Ectodermal cell (in vitro differentiated cells): ENCODE data around the gene TNIK.
"Not testable (repeated sequence)": the region's sequence is repeated elsewhere in the genome, so short reads cannot be mapped to it uniquely, and the experiment has no call there.

Experiments used
- H3K27ac ChIP-seq: 2 replicates; pipeline ENCODE4 v1.7.0; 2013; ENCODE audit warnings: mild to moderate bottlenecking, low read depth, low read length; ENCODE audit not compliant: insufficient read depth, poor library complexity, severe bottlenecking
- H3K27me3 ChIP-seq: 2 replicates; pipeline ENCODE4 v1.7.0; 2013; ENCODE audit warnings: mild to moderate bottlenecking, low read length; ENCODE audit not compliant: insufficient read depth, control insufficient read depth, poor library complexity, severe bottlenecking
- H3K36me3 ChIP-seq: one replicate; pipeline ENCODE4 v1.7.0; 2013; ENCODE audit warnings: low read length; ENCODE audit not compliant: control insufficient read depth, insufficient read depth
- H3K4me1 ChIP-seq: one replicate; pipeline ENCODE4 v1.7.0; 2013; ENCODE audit warnings: low read length; ENCODE audit not compliant: control insufficient read depth, insufficient read depth
- H3K4me3 ChIP-seq: 2 replicates; pipeline ENCODE4 v1.7.0; 2013; ENCODE audit warnings: low read depth, low read length, control low read depth; ENCODE audit not compliant: insufficient read depth
- H3K9me3 ChIP-seq: 2 replicates; pipeline ENCODE4 v1.7.0; 2013; ENCODE audit warnings: mild to moderate bottlenecking, low read length, moderate library complexity; ENCODE audit not compliant: control insufficient read depth
- WGBS, 2 experiments: methylation state at CpG; one replicate each; pipeline ENCODE4 v1.1.7; 2013; ENCODE audit warnings: missing lambda C conversion rate in 2 of 2; 5-methylcytosine and 5-hydroxymethylcytosine counted together

TNIK gene

DNA sequence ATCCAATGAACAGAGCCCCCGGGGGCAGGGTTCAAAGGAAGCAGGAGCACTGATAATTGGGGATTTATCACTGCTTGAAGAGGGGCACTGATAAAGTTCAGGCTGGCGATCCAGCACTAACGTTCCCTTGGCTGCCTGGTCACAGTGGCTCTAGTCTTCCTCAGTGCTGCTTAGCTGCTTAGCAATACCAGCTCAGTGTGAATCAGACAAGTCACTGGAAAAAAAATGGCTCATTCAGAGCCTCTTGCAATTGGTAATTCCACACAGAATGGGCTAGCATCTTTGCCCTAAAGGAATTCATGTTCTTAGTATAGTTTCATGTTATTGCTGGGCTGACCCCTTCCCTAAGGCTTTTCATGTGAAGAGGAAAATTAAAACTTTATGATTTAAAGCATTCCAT lies 338.0 kb downstream of the TNIK start:
- Histone ChIP-seq H3K4me1 (no peaks in the 10 kb centered on the region), H3K9me3 (no peaks in the 10 kb centered on the region), H3K27ac (no peak overlapping the region), H3K27me3 (no peaks in the 10 kb centered on the region), H3K36me3 (no peaks in the 10 kb centered on the region), H3K4me3 (no peak overlapping the region)
- 90 to 91% methylated on average over 3 of the region's 3 CpGs for WGBS, 2 experiments

DNA sequence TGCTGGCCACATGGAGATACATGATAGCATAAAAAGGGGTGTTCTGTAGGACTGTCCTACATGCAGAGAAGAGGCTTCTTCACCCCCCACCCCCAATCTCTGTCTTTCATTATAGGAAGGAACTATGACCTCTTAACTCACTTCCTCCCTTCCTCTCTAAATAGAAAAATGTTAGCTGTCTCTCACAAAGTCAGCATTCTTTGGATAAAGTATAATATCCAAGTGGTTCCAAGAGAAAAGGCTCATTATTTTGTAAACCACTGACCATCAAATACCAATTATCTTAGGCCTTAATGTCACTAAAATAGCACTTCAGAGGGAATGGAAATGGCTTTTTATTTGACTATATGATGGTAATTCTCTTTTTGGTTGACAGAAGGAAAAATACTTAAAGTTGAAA lies 338.4 kb downstream of the TNIK start:
- no peaks in the 10 kb centered on the region for H3K9me3 ChIP-seq
- H3K36me3 ChIP-seq, result no peaks in the 10 kb centered on the region
- no peak overlapping the region for H3K27ac ChIP-seq
- H3K4me3 ChIP-seq, result no peak overlapping the region
- H3K4me1 ChIP-seq, result no peaks in the 10 kb centered on the region
- no peaks in the 10 kb centered on the region for H3K27me3 ChIP-seq

DNA sequence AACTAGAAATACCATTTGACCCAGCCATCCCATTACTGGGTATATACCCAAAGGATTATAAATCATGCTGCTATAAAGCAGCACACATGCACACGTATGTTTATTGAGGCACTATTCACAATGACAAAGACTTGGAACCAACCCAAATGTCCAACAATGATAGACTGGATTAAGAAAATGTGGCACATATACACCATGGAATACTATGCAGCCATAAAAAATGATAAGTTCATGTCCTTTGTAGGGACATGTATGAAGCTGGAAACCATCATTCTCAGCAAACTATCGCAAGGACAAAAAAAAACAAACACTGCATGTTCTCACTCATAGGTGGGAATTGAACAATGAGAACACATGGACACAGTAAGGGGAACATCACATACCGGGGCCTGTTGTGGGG lies 340.8 kb downstream of the TNIK start:
- H3K36me3 ChIP-seq, H3K27ac ChIP-seq, H3K9me3 ChIP-seq, H3K4me3 ChIP-seq, H3K27me3 ChIP-seq, H3K4me1 ChIP-seq: not testable (repeated sequence)
- 76 to 98% methylated on average over 2 to 3 of the region's 3 CpGs for WGBS, 2 experiments

DNA sequence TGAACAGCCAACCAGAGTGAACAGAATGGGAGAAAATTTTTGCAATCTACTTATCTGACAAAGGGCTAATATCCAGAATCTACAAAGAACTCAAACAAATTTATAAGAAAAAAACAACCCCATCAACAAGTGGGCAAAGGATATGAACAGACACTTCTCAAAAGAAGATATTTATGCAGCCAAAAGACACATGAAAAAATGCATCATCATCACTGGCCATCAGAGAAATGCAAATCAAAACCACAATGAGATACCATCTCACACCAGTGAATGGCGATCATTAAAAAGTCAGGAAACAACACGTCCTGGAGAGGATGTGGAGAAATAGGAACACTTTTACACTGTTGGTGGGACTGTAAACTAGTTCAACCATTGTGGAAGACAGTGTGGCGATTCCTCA lies 341.2 kb downstream of the TNIK start:
- H3K27me3 ChIP-seq, H3K27ac ChIP-seq, H3K36me3 ChIP-seq, H3K4me3 ChIP-seq, H3K9me3 ChIP-seq, H3K4me1 ChIP-seq: not testable (repeated sequence)
- whole genome bisulfite sequencing, 2 experiments, result 88 to 100% methylated on average over 1 to 2 of the region's 3 CpGs

DNA sequence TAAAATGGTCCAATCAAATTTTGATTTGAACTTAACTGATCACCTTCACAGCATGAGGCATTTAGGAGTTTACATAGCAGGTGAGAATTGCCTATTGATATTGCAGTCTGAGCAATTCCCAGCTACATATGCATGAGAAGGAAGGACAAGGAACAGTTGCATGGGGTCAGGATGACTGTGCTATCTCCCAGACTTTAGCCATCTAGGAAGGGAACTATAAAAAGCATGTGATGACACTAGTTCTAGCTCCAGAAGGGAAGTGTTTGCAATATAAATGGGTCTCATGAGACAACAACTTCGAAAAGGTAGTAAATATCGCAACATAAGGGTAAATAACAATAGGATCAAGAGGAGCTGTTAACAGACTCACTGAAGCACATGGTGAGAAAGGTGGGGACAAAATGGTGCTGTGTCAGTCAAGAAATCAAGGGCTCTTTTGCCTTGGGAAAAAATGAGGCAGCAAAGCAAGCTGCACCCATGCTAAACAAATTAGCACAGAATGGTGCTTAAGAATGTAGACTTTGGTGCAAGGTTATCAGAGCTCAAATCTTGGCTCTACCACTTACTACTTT lies 343.3 kb downstream of the TNIK start:
- Histone ChIP-seq H3K4me1 (no peaks in the 10 kb centered on the region), H3K36me3 (no peaks in the 10 kb centered on the region), H3K27me3 (no peaks in the 10 kb centered on the region), H3K9me3 (no peaks in the 10 kb centered on the region), H3K27ac (no peak overlapping the region), H3K4me3 (no peak overlapping the region)
- WGBS, 2 experiments, result 86 to 87% methylated on average over 2 of the region's 2 CpGs

DNA sequence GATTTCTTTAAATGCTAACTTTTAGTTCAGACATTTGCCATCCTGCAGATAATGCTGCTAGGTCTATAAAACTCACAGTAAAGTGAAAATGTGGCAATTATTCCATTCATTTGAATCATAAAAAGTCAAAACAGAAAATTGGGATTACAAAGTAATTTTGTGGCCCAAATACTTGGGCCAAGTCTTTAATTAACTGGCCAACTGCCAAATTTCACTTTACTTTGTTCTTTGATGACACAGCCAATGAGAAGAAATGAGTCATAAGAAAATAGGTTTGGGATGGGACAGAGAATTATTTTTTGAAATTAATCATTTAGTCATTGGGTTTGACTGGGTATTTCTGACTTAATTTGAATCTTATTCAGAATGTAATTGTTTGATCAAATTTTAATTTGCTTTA lies 343.8 kb downstream of the TNIK start:
- no peak overlapping the region for H3K27ac ChIP-seq
- H3K4me3 ChIP-seq, result no peak overlapping the region
- H3K27me3 ChIP-seq, result no peaks in the 10 kb centered on the region
- no peaks in the 10 kb centered on the region for H3K9me3 ChIP-seq
- H3K36me3 ChIP-seq, result no peaks in the 10 kb centered on the region
- no peaks in the 10 kb centered on the region for H3K4me1 ChIP-seq

DNA sequence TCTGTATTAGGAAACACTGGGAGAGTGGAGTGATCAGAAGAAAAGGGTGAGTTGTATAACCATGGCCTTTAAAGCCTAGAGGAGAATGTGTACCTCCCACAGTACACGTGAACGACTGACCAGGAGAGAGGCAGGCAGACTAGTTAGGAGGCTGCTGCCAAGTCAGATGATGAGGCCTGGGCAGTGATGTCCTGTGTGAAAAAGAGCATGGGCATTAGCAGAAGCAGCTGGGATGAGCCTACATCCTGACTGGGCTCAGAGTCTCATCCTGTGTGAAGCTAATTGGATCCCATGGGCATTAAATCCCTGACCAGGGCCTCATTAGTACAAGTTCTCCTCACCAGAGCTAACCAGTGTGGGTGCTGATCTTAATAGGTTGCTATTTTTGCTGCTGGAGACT lies 344.5 kb downstream of the TNIK start:
- no peaks in the 10 kb centered on the region for H3K36me3 ChIP-seq
- WGBS, 2 experiments, result 91 to 94% methylated on average over 2 of the region's 2 CpGs
- H3K27ac ChIP-seq, result no peak overlapping the region
- H3K9me3 ChIP-seq, result no peaks in the 10 kb centered on the region
- no peaks in the 10 kb centered on the region for H3K27me3 ChIP-seq
- no peaks in the 10 kb centered on the region for H3K4me1 ChIP-seq
- H3K4me3 ChIP-seq, result no peak overlapping the region

DNA sequence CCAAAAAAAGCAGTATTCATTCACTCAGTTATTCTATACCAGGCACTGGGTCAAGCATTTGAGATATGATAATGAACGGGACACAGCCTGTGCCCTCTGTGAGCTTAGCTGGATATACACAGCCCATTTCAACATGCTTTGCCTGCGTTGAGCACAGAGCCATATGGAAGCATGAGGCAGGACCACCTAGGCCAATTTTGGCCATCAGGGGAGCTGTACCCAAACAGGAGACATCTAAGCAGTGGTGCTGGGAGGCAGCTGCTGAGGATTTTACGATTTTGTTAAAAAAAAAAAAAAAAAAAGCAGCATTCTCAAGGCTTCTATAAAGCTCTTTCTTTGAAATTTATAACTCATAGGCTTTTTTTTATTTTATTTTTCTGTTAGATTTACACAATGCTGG lies 346.5 kb downstream of the TNIK start:
- Histone ChIP-seq H3K27me3 (no peaks in the 10 kb centered on the region), H3K9me3 (no peaks in the 10 kb centered on the region), H3K27ac (no peak overlapping the region), H3K4me3 (no peak overlapping the region), H3K4me1 (no peaks in the 10 kb centered on the region), H3K36me3 (no peaks in the 10 kb centered on the region)
- WGBS, 2 experiments, result 71 to 74% methylated on average over 2 to 3 of the region's 3 CpGs

DNA sequence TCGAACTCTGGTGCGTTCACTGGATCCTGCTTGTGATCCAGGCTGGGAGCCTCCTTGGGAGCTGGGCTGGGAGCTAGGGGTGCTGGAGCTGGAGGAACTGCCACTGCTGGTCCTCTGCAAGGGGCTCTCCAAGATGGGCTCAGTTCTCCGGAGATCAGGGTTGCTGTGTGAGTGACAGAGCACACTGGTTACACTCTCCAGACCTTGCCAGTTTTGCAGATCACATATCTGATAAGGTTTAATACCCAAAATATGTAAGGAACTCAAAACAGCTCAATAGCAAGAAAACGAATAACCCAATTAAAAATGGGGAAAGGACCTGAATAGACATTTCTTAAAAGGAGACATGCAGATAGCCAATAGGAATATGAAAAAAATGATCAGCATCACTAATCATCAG lies 349.5 kb downstream of the TNIK start:
- WGBS, 2 experiments, result 96 to 98% methylated on average over 4 of the region's 4 CpGs
- Histone ChIP-seq H3K4me3 (no peak overlapping the region), H3K9me3 (no peaks in the 10 kb centered on the region), H3K36me3 (no peaks in the 10 kb centered on the region), H3K27me3 (no peaks in the 10 kb centered on the region), H3K27ac (no peak overlapping the region), H3K4me1 (no peaks in the 10 kb centered on the region)

DNA sequence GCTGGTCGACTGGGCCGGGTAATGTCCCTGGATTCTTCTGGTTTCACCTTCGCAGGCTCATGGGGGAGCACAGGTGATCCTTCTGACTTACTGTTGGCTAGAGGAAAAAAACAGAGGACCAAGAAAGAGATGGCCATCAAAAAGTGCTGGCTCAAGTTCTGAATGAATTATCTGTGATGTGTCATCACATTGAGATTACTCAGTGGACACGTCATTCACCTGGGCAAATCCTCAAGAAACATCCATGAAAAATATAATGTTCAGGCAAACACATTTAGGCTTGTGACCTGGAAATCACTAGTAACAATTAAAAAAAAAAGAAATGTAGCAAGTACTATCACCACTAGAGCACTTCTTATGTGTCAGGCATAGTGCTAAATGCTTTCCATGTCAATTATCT lies 352.1 kb downstream of the TNIK start:
- Histone ChIP-seq H3K4me1 (no peaks in the 10 kb centered on the region), H3K36me3 (no peaks in the 10 kb centered on the region), H3K9me3 (no peaks in the 10 kb centered on the region), H3K27me3 (no peaks in the 10 kb centered on the region), H3K4me3 (no peak overlapping the region), H3K27ac (no peak overlapping the region)
- WGBS, 2 experiments, result 73 to 99% methylated on average over 3 to 4 of the region's 4 CpGs

DNA sequence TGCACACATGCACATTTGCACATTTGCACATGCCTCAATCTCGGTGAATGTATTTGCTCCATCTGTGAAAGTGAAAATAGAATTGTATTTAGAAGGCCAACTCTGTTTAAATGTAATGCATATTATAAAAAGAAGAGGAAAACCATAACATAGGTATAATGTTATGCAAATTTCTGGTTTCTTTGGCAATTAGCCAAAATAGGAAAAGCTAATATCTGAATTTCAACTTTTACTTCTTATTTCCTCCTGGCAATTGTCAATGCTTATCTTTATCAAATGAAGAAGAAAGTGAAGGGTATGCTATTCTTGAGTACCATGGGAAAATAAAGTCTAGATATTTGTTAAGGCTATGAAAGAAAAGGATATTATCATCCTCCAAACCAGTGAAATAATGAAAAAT lies 357.0 kb downstream of the TNIK start:
- Histone ChIP-seq H3K36me3 (no peaks in the 10 kb centered on the region), H3K27ac (no peak overlapping the region), H3K4me3 (no peak overlapping the region), H3K9me3 (no peaks in the 10 kb centered on the region), H3K4me1 (no peaks in the 10 kb centered on the region), H3K27me3 (no peaks in the 10 kb centered on the region)
- 83% methylated on average over 1 of the region's 1 CpG; no CpG with 5 or more reads in 1 of the 2 experiments for WGBS, 2 experiments
